Neural cell (in vitro differentiated cells): Measurements from ENCODE around the gene GATA6.

Source experiments
- EP300 ChIP-seq: fragments of 450-650 bp; conservative IDR thresholded peaks from 2 replicates; pipeline ENCODE4 v1.6.1; 2014; ENCODE audit warnings: antibody characterized with exemption, mild to moderate bottlenecking, moderate library complexity; ENCODE audit not compliant: poor library complexity, severe bottlenecking
- EZH2 ChIP-seq: fragments of 200-600, 300-800 bp; shearing (Covaris generic), sonication (generic); IDR thresholded peaks from 2 replicates; pipeline ENCODE4 v1.6.1; 2014; ENCODE audit warnings: antibody characterized with exemption, low read length, borderline replicate concordance, mild to moderate bottlenecking; ENCODE audit not compliant: insufficient read depth, poor library complexity, severe bottlenecking
- POLR2AphosphoS5 ChIP-seq: IDR thresholded peaks from 2 replicates; pipeline ENCODE4 v1.6.1; 2012
- RAD21 ChIP-seq: fragments of 450-650 bp; conservative IDR thresholded peaks from 2 replicates; pipeline ENCODE4 v1.6.1; 2014; ENCODE audit warnings: antibody characterized with exemption, mild to moderate bottlenecking, moderate library complexity
- REST ChIP-seq: IDR thresholded peaks from 2 replicates; pipeline ENCODE4 v1.6.1; 2012; ENCODE audit warnings: borderline replicate concordance
- TF ChIP-seq, protein P1 (sequence below): fragments of 450-650 bp; IDR thresholded peaks from 2 replicates; pipeline ENCODE4 v1.5.1; 2014; ENCODE audit warnings: antibody characterized with exemption, mild to moderate bottlenecking, moderate library complexity; ENCODE audit not compliant: poor library complexity, severe bottlenecking

GRCh38 chr18:22219568-22220355, 50.4 kb downstream of the GATA6 start:
- TF ChIP-seq, protein P1, sequence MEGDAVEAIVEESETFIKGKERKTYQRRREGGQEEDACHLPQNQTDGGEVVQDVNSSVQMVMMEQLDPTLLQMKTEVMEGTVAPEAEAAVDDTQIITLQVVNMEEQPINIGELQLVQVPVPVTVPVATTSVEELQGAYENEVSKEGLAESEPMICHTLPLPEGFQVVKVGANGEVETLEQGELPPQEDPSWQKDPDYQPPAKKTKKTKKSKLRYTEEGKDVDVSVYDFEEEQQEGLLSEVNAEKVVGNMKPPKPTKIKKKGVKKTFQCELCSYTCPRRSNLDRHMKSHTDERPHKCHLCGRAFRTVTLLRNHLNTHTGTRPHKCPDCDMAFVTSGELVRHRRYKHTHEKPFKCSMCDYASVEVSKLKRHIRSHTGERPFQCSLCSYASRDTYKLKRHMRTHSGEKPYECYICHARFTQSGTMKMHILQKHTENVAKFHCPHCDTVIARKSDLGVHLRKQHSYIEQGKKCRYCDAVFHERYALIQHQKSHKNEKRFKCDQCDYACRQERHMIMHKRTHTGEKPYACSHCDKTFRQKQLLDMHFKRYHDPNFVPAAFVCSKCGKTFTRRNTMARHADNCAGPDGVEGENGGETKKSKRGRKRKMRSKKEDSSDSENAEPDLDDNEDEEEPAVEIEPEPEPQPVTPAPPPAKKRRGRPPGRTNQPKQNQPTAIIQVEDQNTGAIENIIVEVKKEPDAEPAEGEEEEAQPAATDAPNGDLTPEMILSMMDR: no peak
- TF ChIP-seq POLR2AphosphoS5 (no peak), RAD21 (no peak), REST (no peak), EZH2 (no peak), EP300 (no peak)
